HG03135 (cell line): Measurements from ENCODE around the gene GNL2.
"Not testable (repeated sequence)": the region's sequence is repeated elsewhere in the genome, so short reads cannot be mapped to it uniquely, and the experiment has no call there.

Source experiments
- ATAC-seq: cut with Tn5 transposase; IDR thresholded peaks from one replicate; pipeline ENCODE4 v1.9.1; 2021; ENCODE audit warnings: mild to moderate bottlenecking, moderate library complexity; ENCODE audit not compliant: unreplicated experiment

Gene GNL2

DNA sequence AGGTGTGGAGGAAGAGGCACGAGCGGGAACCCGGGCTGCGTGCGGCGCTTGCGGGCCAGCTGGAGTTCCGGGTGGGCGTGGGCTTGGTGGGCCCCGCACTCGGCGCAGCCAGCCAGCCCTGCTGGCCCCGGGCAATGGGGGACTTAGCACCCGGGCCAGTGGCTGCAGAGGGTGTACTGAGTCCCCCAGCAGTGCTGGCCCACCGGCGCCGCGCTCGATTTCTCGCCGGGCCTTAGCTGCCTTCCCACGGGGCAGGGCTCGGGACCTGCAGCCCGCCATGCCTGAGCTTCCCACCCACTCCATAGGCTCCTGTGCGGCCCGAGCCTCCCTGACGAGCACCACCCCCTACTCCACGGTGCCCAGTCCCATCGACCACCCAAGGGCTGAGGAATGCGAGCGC lies 77.5 kb downstream of the GNL2 start:
- ATAC-seq = not testable (repeated sequence)

DNA sequence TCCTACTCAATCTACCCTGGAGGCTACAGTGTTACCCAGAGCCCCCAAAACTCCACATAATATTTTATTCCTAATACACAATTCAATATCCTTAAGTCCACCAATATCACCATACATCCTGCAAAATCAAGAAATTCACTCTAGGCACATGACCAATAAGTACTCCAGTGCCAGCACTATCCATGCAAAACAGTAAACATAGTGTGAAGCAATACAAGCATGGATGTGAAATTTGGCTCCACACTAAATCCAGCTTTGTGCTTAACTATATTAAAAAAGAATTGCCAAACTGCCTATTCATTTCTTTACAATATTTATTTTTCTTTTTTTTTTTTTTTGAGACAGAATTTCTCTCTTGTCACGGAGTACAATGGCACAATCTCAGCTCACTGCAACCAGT lies 78.2 kb downstream of the GNL2 start:
- ATAC-seq = no peak
